Hepatocyte (in vitro differentiated cells): Measurements from ENCODE around the gene OR2D3.

Experiments used
- CTCF ChIP-seq: fragments of 200-600 bp; sonication (generic); IDR thresholded peaks from 2 replicates; pipeline ENCODE4 v1.5.1; 2016; ENCODE audit warnings: antibody characterized with exemption, mild to moderate bottlenecking; ENCODE audit not compliant: poor library complexity
- EZH2 ChIP-seq: fragments of 200-600 bp; sonication (generic); IDR thresholded peaks from 2 replicates; pipeline ENCODE4 v1.6.1; 2016; ENCODE audit warnings: antibody characterized with exemption, mild to moderate bottlenecking, borderline replicate concordance

GRCh38 chr11:6892400-6892799, 28.4 kb upstream of the OR2D3 start, which contains the start of gene OR2D2:
- no peak for TF ChIP-seq CTCF
- TF ChIP-seq EZH2: no peak
